Transverse colon (tissue), 3 donors: Measurements from ENCODE around the gene ARFGAP1.

Source experiments
- POLR2A ChIP-seq: fragments of 450-650 bp; IDR thresholded peaks from one replicate; pipeline ENCODE4 v1.6.1; 2016; ENCODE audit warnings: antibody characterized with exemption, mild to moderate bottlenecking, moderate library complexity
- TF ChIP-seq, protein P1 (sequence below), 5 experiments: fragments of 200-600 bp in 3 of 5; fragments of 450-650 bp in 2 of 5; sonication (generic) in 3 of 5; IDR thresholded peaks; 1 replicate in 2 of 5; 2 replicates in 3 of 5; pipeline ENCODE4 v1.5.1; 2016 to 2017; ENCODE audit warnings: antibody characterized with exemption in 5 of 5, inconsistent platforms in 3 of 5, mild to moderate bottlenecking in 2 of 5, moderate library complexity in 1 of 5

DNA sequence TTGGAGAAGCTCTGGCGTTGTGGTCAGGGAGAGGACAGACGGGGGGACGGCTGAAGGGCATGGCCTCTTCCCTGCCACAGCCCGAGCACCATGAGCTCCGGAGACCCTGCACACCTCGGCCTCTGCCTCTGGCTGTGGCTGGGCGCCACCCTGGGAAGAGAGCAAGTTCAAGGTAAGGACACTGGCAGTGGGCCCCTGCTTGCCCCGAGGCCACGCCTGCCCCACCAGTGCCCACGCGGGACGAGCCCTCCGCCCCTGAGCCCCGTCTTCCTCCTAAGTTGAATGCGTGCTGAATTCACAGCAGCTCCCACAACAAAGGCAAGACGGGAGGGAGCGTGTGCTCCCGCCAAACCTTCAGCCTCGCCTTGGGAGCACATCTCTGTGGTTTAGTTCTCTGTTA, 22.4 kb downstream of the ARFGAP1 start:
- TF ChIP-seq POLR2A = no peak
- TF ChIP-seq, protein P1, sequence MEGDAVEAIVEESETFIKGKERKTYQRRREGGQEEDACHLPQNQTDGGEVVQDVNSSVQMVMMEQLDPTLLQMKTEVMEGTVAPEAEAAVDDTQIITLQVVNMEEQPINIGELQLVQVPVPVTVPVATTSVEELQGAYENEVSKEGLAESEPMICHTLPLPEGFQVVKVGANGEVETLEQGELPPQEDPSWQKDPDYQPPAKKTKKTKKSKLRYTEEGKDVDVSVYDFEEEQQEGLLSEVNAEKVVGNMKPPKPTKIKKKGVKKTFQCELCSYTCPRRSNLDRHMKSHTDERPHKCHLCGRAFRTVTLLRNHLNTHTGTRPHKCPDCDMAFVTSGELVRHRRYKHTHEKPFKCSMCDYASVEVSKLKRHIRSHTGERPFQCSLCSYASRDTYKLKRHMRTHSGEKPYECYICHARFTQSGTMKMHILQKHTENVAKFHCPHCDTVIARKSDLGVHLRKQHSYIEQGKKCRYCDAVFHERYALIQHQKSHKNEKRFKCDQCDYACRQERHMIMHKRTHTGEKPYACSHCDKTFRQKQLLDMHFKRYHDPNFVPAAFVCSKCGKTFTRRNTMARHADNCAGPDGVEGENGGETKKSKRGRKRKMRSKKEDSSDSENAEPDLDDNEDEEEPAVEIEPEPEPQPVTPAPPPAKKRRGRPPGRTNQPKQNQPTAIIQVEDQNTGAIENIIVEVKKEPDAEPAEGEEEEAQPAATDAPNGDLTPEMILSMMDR (IDR thresholded peaks at IDR 0.05) = no peak
